ENCODE measurements around the gene AK5.

AK5 gene

DNA sequence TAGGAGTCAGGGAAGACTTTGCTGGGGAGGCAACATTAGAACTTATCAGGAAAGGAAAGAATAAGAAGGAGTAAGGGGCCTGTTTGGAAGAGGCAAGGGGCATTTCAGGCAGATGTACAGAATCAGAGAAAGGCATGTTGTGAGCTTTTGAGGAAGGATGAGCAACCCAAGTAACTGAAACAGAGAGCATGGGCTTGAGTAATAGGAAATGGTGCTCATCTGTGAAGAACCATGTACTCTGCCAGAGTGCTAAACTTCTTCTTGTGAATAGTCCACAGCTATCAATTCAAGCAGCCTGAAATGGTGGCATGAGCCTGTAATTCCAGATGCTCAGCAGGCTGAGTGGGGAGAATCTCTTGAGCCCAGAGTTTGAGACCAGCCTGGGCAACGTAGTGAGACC lies 43.4 kb upstream of the AK5 start:
- TF ChIP-seq, protein P1, sequence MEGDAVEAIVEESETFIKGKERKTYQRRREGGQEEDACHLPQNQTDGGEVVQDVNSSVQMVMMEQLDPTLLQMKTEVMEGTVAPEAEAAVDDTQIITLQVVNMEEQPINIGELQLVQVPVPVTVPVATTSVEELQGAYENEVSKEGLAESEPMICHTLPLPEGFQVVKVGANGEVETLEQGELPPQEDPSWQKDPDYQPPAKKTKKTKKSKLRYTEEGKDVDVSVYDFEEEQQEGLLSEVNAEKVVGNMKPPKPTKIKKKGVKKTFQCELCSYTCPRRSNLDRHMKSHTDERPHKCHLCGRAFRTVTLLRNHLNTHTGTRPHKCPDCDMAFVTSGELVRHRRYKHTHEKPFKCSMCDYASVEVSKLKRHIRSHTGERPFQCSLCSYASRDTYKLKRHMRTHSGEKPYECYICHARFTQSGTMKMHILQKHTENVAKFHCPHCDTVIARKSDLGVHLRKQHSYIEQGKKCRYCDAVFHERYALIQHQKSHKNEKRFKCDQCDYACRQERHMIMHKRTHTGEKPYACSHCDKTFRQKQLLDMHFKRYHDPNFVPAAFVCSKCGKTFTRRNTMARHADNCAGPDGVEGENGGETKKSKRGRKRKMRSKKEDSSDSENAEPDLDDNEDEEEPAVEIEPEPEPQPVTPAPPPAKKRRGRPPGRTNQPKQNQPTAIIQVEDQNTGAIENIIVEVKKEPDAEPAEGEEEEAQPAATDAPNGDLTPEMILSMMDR (IDR thresholded peaks at IDR 0.05; ENCODE audit: low read depth, low read length): no peak
- no peak for TF ChIP-seq EZH2phosphoT487 (IDR thresholded peaks at IDR 0.05; ENCODE audit: low read depth)
- no peak overlapping the region for H2AFZ ChIP-seq (ENCODE audit: low read depth, low read length)
- H3K9me3 ChIP-seq (ENCODE audit: insufficient read depth, low read length): no peaks in the 10 kb centered on the region
- no peaks in the 10 kb centered on the region for H3K36me3 ChIP-seq (replicated peaks; ENCODE audit: low read depth, low read length)
- H3K9ac ChIP-seq (ENCODE audit: low read length): no peak overlapping the region
- H3K4me1 ChIP-seq (ENCODE audit: low read length): no peaks in the 10 kb centered on the region
- no peaks in the 10 kb centered on the region for H3K27me3 ChIP-seq (ENCODE audit: low read depth, low read length)
- no peaks in the 10 kb centered on the region for H4K20me1 ChIP-seq (ENCODE audit: insufficient read depth, low read length)
- no peak overlapping the region for H3K4me2 ChIP-seq (ENCODE audit: low read length)
- H3K27ac ChIP-seq (ENCODE audit: low read length): no peak overlapping the region
- H3K79me2 ChIP-seq (ENCODE audit: low read length): no peaks in the 10 kb centered on the region
- H3K4me3 ChIP-seq (ENCODE audit: low read length): no peak overlapping the region

GRCh38 chr1:77239311-77239710 lies 42.5 kb upstream of the AK5 start:
- Histone ChIP-seq H3K9me3 (ENCODE audit: insufficient read depth, low read length) (no peaks in the 10 kb centered on the region), H3K36me3 (replicated peaks; ENCODE audit: low read depth, low read length) (no peaks in the 10 kb centered on the region), H3K4me3 (ENCODE audit: low read length) (no peak overlapping the region), H4K20me1 (ENCODE audit: insufficient read depth, low read length) (no peaks in the 10 kb centered on the region), H3K9ac (ENCODE audit: low read length) (no peak overlapping the region), H3K27me3 (ENCODE audit: low read depth, low read length) (no peaks in the 10 kb centered on the region), H3K27ac (ENCODE audit: low read length) (no peak overlapping the region), H3K79me2 (ENCODE audit: low read length) (no peaks in the 10 kb centered on the region), H2AFZ (ENCODE audit: low read depth, low read length) (no peak overlapping the region), H3K4me2 (ENCODE audit: low read length) (no peak overlapping the region), H3K4me1 (ENCODE audit: low read length) (no peaks in the 10 kb centered on the region)
- TF ChIP-seq, protein P1 (IDR thresholded peaks at IDR 0.05; ENCODE audit: low read depth, low read length): no peak
- no peak for TF ChIP-seq EZH2phosphoT487 (IDR thresholded peaks at IDR 0.05; ENCODE audit: low read depth)

GRCh38 chr1:77245830-77246229 lies 36.0 kb upstream of the AK5 start:
- TF ChIP-seq EZH2phosphoT487 (IDR thresholded peaks at IDR 0.05; ENCODE audit: low read depth): no peak
- TF ChIP-seq, protein P1 (IDR thresholded peaks at IDR 0.05; ENCODE audit: low read depth, low read length): no peak
- Histone ChIP-seq H3K4me1 (ENCODE audit: low read length) (no peaks in the 10 kb centered on the region), H3K27ac (ENCODE audit: low read length) (no peak overlapping the region), H3K9me3 (ENCODE audit: insufficient read depth, low read length) (no peaks in the 10 kb centered on the region), H3K9ac (ENCODE audit: low read length) (no peak overlapping the region), H3K4me2 (ENCODE audit: low read length) (no peak overlapping the region), H4K20me1 (ENCODE audit: insufficient read depth, low read length) (no peaks in the 10 kb centered on the region), H3K27me3 (ENCODE audit: low read depth, low read length) (no peaks in the 10 kb centered on the region), H3K79me2 (ENCODE audit: low read length) (no peaks in the 10 kb centered on the region), H3K36me3 (replicated peaks; ENCODE audit: low read depth, low read length) (no peaks in the 10 kb centered on the region), H2AFZ (ENCODE audit: low read depth, low read length) (no peak overlapping the region), H3K4me3 (ENCODE audit: low read length) (no peak overlapping the region)

- no peaks in the 10 kb centered on the region for H4K20me1 ChIP-seq (ENCODE audit: insufficient read depth, low read length)
- no peaks in the 10 kb centered on the region for H3K36me3 ChIP-seq (replicated peaks; ENCODE audit: low read depth, low read length)
- H3K4me3 ChIP-seq (ENCODE audit: low read length): no peak overlapping the region
- no peaks in the 10 kb centered on the region for H3K79me2 ChIP-seq (ENCODE audit: low read length)
- H3K4me1 ChIP-seq (ENCODE audit: low read length): no peaks in the 10 kb centered on the region
- TF ChIP-seq, protein P1 (IDR thresholded peaks at IDR 0.05; ENCODE audit: low read depth, low read length): no peak
- TF ChIP-seq EZH2phosphoT487 (IDR thresholded peaks at IDR 0.05; ENCODE audit: low read depth): no peak
- H3K4me2 ChIP-seq (ENCODE audit: low read length): no peak overlapping the region
- H3K9me3 ChIP-seq (ENCODE audit: insufficient read depth, low read length): no peaks in the 10 kb centered on the region
- H3K27ac ChIP-seq (ENCODE audit: low read length): no peak overlapping the region
- no peaks in the 10 kb centered on the region for H3K27me3 ChIP-seq (ENCODE audit: low read depth, low read length)
- H2AFZ ChIP-seq (ENCODE audit: low read depth, low read length): no peak overlapping the region
- no peak overlapping the region for H3K9ac ChIP-seq (ENCODE audit: low read length)
Measured at GRCh38 chr1:77250126-77250525, 31.7 kb upstream of the AK5 start.

All from OCI-LY3 (cell line).